ENCODE measurements around the gene SVIL.
"Not testable (repeated sequence)": the region's sequence is repeated elsewhere in the genome, so short reads cannot be mapped to it uniquely, and the experiment has no call there.

Gene SVIL

GRCh38 chr10:29522061-29522855 lies 112.5 kb downstream of the SVIL start:
- DNase-seq (ENCODE audit: low spot score): no peak
- H3K4me3 ChIP-seq: no peak overlapping the region
- TF ChIP-seq, protein P1, sequence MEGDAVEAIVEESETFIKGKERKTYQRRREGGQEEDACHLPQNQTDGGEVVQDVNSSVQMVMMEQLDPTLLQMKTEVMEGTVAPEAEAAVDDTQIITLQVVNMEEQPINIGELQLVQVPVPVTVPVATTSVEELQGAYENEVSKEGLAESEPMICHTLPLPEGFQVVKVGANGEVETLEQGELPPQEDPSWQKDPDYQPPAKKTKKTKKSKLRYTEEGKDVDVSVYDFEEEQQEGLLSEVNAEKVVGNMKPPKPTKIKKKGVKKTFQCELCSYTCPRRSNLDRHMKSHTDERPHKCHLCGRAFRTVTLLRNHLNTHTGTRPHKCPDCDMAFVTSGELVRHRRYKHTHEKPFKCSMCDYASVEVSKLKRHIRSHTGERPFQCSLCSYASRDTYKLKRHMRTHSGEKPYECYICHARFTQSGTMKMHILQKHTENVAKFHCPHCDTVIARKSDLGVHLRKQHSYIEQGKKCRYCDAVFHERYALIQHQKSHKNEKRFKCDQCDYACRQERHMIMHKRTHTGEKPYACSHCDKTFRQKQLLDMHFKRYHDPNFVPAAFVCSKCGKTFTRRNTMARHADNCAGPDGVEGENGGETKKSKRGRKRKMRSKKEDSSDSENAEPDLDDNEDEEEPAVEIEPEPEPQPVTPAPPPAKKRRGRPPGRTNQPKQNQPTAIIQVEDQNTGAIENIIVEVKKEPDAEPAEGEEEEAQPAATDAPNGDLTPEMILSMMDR (IDR thresholded peaks at IDR 0.05): no peak
- H3K27ac ChIP-seq: peak overlapping the region in 1 of 2 donors; percentile 40

GRCh38 chr10:29519659-29520058 lies 115.1 kb downstream of the SVIL start:
- no peak for DNase-seq (ENCODE audit: low spot score)
- Histone ChIP-seq H3K4me3 (no peak overlapping the region), H3K27ac (no peak overlapping the region)
- TF ChIP-seq, protein P1 (IDR thresholded peaks at IDR 0.05): no peak

GRCh38 chr10:29517352-29517923 lies 117.3 kb downstream of the SVIL start:
- TF ChIP-seq, protein P1 (IDR thresholded peaks at IDR 0.05): peak; percentile 57
- Histone ChIP-seq H3K27ac (no peak overlapping the region), H3K4me3 (no peak overlapping the region)
- DNase-seq (ENCODE audit: low spot score): no peak

- not testable (repeated sequence) for DNase-seq (ENCODE audit: low spot score); H3K4me3 ChIP-seq
- H3K27ac ChIP-seq: peak overlapping the region in 1 of 2 donors; percentile 49
Measured at GRCh38 chr10:29516309-29516932, 118.3 kb downstream of the SVIL start.

DNA sequence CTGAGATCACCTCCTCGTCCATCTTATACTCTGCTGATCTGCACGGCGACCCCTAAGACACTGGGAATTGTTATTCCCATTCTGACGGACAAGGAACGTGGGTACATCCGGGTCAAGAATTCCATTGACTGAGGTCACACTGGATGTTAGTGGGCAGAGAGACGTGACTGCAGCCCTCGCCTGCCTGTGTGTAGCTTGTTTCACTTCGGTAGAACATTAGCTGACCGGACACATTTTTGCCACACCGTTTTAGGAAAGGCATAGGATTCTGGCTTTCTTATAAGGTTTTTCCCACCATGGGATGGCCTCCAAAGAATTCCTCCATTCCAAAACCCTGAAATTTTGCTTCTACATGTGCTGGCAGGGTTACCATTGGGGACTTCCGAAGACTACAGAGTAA lies 118.9 kb downstream of the SVIL start:
- not testable (repeated sequence) for H3K4me3 ChIP-seq, H3K27ac ChIP-seq

DNA sequence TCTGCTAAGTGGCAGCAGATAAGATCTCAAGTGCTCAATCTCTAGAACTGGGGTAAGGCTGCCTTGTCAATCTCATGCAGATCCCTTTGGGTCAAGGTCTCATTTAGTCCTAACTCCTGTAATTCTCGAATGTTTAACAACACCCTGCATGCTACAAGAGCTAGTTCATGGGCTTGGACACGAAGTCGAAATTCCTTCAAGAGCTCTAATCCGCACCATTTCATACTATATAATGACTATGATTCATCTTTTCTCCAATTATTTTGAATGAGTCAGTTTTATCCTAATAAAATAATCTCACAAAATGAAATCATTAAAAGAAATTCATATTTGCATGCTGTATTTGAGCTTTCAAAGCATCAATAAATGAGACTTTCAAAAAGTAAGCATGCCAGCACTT lies 119.7 kb downstream of the SVIL start:
- H3K4me3 ChIP-seq; H3K27ac ChIP-seq; DNase-seq (ENCODE audit: low spot score): not testable (repeated sequence)

More for the DNA sequence above, 118.9 kb downstream of the SVIL start:
- DNase-seq (ENCODE audit: low spot score): not testable (repeated sequence)

DNA sequence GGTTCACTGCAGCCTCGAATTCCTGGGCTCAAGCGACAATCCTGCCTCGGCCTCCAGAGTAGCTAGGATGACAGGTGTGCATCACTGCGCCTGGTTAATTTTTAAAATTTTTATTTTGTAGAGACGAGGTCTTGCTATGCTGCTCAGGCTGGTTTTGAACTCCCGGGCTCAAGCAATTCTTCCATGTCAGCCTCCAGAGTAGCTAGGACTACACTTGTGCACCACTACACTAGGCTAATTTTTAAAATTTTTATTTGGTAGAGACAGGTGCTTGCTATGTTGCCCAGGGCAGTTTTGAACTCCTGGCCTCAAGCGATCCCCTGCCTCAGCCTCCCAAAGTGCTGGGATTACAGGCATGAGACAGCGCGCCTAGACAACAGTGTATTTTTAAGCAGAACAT lies 120.5 kb downstream of the SVIL start:
- no peak for DNase-seq (ENCODE audit: low spot score)
- H3K27ac ChIP-seq: no peak overlapping the region
- no peak overlapping the region for H3K4me3 ChIP-seq
- TF ChIP-seq, protein P1 (IDR thresholded peaks at IDR 0.05): no peak

DNA sequence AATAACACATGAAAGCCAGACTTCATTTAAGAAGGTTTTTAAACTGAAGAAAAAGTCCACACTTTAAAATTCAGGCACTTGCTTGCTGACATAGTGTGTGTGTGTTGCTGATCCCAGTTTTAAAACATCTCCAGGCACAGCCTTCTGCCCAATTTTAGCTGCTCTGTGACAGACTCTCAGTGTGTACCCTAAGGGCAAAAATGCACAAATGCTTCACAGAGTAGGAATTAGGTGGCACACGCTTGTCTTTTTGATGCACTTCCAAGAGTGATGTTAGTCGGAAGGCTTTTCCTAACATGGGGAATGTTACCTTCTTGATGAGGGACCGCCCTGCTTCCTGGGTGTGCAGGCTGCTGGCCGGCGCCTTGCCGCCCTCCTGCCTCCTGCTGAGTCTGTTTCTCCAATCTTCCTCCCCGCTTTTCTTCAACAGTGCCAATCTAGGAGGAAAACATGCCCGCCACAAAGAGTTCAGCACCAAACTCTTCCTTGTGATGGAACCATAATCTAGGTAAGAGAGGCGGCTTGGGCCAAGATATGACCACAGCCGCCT lies 122.3 kb downstream of the SVIL start:
- Histone ChIP-seq H3K27ac (no peak overlapping the region), H3K4me3 (no peak overlapping the region)
- DNase-seq (ENCODE audit: low spot score): no peak
- TF ChIP-seq, protein P1 (IDR thresholded peaks at IDR 0.05): no peak

DNA sequence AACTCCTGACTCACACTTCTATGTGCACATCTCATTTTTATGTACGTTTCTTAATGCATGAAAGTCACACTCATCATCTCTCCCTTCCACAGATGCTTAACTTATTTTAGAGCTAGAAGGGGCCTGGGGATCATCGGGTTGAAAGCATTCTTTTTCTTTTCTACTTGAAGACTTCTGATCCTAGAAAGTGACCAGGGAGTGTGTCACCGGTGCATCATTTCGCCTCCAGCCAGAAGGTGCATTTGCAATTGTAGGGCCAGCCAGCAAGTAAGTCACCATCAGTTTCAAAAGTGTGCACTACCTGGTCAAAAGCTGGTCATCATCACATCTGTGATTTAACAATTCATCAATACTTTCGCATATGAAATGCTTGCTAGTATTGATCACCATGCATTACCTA lies 123.0 kb downstream of the SVIL start:
- not testable (repeated sequence) for H3K27ac ChIP-seq; DNase-seq (ENCODE audit: low spot score); H3K4me3 ChIP-seq

DNA sequence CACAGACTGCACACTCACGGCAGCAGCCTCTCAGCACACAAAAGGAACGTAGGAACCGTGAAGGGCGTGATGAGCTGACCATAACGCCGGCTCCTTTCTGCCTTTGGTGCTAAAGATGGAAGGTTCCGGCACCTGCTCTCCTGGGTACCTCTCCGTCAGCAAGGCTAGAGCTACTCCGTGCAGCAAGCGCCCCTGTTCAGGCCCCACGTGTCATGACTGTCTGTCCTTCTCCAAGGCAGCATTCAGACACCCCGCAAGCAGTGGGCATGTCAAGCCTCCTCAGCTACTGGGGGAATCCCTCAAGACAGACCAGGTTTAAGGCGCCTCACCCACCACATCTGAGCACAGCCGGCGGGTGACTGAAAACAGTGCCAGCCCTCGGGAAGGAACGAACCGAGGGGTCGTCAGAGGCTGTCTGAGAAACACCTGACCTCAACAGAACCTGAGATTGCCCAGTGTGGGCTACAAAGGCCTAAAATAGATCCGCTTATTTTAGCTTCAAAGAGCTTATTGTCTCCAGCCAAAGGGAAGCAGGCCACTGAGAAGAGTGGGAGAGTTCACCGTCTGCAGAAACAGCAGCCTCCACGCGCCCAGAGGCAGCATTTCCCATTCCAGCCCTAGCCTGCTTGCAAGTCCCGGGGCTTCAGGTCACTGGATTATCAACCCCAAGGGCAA lies 124.2 kb downstream of the SVIL start:
- DNase-seq (ENCODE audit: low spot score); H3K27ac ChIP-seq; H3K4me3 ChIP-seq: not testable (repeated sequence)

All from coronary artery (tissue), 2 donors.